Measurements from ENCODE around the gene CDK6.

Gene CDK6

GRCh38 chr7:92705831-92706230, 130.5 kb downstream of the CDK6 start:
- no peak for DNase-seq

GRCh38 chr7:92704858-92705257, 131.5 kb downstream of the CDK6 start:
- DNase-seq: no peak

GRCh38 chr7:92702535-92702934, 133.8 kb downstream of the CDK6 start:
- no peak for DNase-seq

- DNase-seq: no peak
These were observed 136.3 kb downstream of the CDK6 start for GRCh38 chr7:92699966-92700514.

- no peak for DNase-seq
These were observed 136.8 kb downstream of the CDK6 start for GRCh38 chr7:92699560-92699959.

- no peak for DNase-seq
These were observed 138.0 kb downstream of the CDK6 start for GRCh38 chr7:92698237-92698841.

- DNase-seq: no peak
These were observed 139.0 kb downstream of the CDK6 start for GRCh38 chr7:92697414-92697813.

GRCh38 chr7:92697012-92697411, 139.4 kb downstream of the CDK6 start:
- DNase-seq: no peak

GRCh38 chr7:92696584-92696983, 139.8 kb downstream of the CDK6 start:
- no peak for DNase-seq

- no peak for DNase-seq
These were observed 140.8 kb downstream of the CDK6 start for GRCh38 chr7:92695308-92696261.

- no peak for DNase-seq
These were observed 142.2 kb downstream of the CDK6 start for GRCh38 chr7:92694211-92694610.

- no peak for DNase-seq
These were observed 142.9 kb downstream of the CDK6 start for GRCh38 chr7:92693519-92693918.

- no peak for DNase-seq
These were observed 144.8 kb downstream of the CDK6 start for GRCh38 chr7:92691578-92691977.

GRCh38 chr7:92685136-92686042, 151.0 kb downstream of the CDK6 start:
- DNase-seq: no peak

- no peak for DNase-seq
These were observed 152.1 kb downstream of the CDK6 start for GRCh38 chr7:92684274-92684673.

GRCh38 chr7:92682903-92683539, 153.4 kb downstream of the CDK6 start:
- no peak for DNase-seq

GRCh38 chr7:92682330-92682729, 154.0 kb downstream of the CDK6 start:
- DNase-seq: no peak

GRCh38 chr7:92681633-92682032, 154.7 kb downstream of the CDK6 start:
- DNase-seq: no peak

- no peak for DNase-seq
These were observed 155.9 kb downstream of the CDK6 start for GRCh38 chr7:92680442-92680841.

- DNase-seq: no peak
These were observed 158.0 kb downstream of the CDK6 start for GRCh38 chr7:92678291-92678920.

- DNase-seq: no peak
These were observed 162.0 kb downstream of the CDK6 start for GRCh38 chr7:92674379-92674778.

Measured in KG1 (cell line).